Measurements from ENCODE around the gene ZBTB39. TPM values are rescaled to one million over a fixed set of nuclear protein-coding genes. Genes with fewer than 3 reads are reported as not detected.
"Not testable (repeated sequence)": the region's sequence is repeated elsewhere in the genome, so short reads cannot be mapped to it uniquely, and the experiment has no call there.

The ZBTB39 gene
- total RNA-seq, 1 donor from 2014 or later: 20.8 TPM

DNA sequence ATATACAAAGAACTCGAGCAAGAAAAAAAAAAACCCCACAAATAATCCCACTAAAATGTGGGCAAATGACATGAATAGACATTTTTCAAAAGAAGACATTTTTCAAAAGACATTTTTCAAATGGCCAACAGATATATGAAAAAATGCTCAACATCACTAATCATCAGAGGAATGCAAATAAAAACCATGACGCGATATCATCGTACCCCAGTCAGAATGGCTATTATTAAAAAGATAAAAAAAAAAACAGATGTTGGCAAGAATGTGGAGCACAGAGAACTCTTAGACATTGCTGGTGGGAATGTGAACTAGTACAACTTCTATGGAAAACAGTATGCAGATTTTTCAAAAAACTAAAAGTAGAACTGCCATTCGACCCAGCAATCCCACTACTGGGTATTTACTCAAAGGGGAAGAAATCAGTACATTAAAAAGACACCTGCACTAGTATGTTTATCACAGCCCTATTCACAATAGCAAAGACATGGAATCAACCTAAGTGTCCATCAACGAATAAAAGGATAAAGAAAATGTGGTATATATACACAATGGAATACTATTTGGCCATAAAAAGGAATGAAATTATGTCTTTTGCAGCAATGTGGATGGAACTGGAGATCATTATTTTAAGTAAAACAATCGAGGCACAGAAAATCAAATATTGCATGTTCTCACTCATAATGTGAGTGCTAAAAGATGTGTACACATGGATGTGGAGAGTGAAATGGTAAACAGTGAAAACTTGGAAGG, 16.3 kb downstream of the ZBTB39 start:
- DNase-seq (ENCODE audit: low spot score, unreplicated experiment): no peak
- H3K4me1 Mint-ChIP-seq (ENCODE audit: low read depth): no peaks in the 10 kb centered on the region
- H3K27ac Mint-ChIP-seq: no peak overlapping the region
- H3K9me3 Mint-ChIP-seq (ENCODE audit: low read depth): no peaks in the 10 kb centered on the region
- no peaks in the 10 kb centered on the region for H3K27me3 Mint-ChIP-seq
- TF ChIP-seq, protein P1, sequence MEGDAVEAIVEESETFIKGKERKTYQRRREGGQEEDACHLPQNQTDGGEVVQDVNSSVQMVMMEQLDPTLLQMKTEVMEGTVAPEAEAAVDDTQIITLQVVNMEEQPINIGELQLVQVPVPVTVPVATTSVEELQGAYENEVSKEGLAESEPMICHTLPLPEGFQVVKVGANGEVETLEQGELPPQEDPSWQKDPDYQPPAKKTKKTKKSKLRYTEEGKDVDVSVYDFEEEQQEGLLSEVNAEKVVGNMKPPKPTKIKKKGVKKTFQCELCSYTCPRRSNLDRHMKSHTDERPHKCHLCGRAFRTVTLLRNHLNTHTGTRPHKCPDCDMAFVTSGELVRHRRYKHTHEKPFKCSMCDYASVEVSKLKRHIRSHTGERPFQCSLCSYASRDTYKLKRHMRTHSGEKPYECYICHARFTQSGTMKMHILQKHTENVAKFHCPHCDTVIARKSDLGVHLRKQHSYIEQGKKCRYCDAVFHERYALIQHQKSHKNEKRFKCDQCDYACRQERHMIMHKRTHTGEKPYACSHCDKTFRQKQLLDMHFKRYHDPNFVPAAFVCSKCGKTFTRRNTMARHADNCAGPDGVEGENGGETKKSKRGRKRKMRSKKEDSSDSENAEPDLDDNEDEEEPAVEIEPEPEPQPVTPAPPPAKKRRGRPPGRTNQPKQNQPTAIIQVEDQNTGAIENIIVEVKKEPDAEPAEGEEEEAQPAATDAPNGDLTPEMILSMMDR (IDR thresholded peaks at IDR 0.05; ENCODE audit: unreplicated experiment): no peak
- no peak overlapping the region for H3K4me3 Mint-ChIP-seq (ENCODE audit: low read depth)
- H3K36me3 Mint-ChIP-seq (ENCODE audit: insufficient read depth): peaks cover 2% of the 10 kb centered on the region

DNA sequence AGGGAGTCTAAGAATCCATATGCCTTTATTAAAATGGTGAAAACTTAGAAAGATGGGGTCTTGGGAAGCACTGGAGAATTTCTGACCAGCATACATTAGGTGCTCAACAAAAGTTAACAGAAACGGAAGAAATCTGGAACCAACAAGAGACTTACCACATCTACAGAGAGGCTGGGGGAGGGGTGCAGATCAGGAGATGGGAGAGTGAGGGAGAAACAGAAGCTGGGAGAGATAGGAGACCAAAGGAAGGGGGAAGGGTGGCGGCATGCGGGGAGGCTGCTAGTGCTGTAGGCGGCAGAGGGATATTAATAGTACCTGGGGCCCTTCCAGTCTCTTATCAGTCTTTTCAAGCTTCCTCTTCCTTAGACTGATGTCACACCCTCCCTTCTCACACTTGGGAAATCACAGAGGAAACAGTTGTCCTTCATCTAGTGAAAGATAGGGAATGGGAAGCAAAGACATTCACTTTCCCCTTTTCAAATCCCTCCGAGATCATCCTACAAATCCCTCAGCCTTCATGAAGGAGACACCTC, 18.1 kb downstream of the ZBTB39 start:
- no peak overlapping the region for H3K27ac Mint-ChIP-seq
- H3K4me1 Mint-ChIP-seq (ENCODE audit: low read depth): no peaks in the 10 kb centered on the region
- peaks cover 2% of the 10 kb centered on the region for H3K36me3 Mint-ChIP-seq (ENCODE audit: insufficient read depth)
- H3K4me3 Mint-ChIP-seq (ENCODE audit: low read depth): no peak overlapping the region
- no peaks in the 10 kb centered on the region for H3K27me3 Mint-ChIP-seq
- no peak for DNase-seq (ENCODE audit: low spot score, unreplicated experiment)
- no peaks in the 10 kb centered on the region for H3K9me3 Mint-ChIP-seq (ENCODE audit: low read depth)
- TF ChIP-seq, protein P1 (IDR thresholded peaks at IDR 0.05; ENCODE audit: unreplicated experiment): no peak

DNA sequence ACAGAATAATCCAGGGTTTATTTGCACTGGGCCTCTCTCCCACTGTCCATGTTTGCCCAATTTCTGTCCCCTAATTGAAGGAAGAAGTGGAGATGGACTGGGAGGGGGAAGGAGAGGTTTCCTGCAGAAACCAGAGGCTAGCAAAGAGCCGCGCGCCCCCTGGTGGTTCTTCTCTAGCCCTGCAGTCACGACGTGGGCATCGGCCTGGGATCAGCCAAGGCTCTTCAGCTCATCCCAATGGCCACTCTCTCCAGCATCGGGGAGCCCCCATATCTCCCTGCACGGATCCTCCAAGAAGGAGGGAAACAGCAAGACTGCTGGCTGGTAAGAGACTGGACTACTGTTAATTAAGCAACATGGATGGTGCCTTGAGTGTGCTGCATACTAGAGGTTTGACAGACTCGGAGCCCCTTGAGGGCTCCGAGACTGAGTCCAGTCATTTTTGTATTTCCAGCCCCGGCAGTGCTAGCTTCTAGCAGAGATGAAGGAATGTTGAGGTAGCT, 18.7 kb downstream of the ZBTB39 start:
- Mint-ChIP-seq H3K4me3 (ENCODE audit: low read depth) (no peak overlapping the region), H3K36me3 (ENCODE audit: insufficient read depth) (no peaks in the 10 kb centered on the region), H3K27ac (no peak overlapping the region), H3K27me3 (no peaks in the 10 kb centered on the region), H3K9me3 (ENCODE audit: low read depth) (no peaks in the 10 kb centered on the region), H3K4me1 (ENCODE audit: low read depth) (no peaks in the 10 kb centered on the region)
- peak; percentile 69 for DNase-seq (ENCODE audit: low spot score, unreplicated experiment)
- TF ChIP-seq, protein P1 (IDR thresholded peaks at IDR 0.05; ENCODE audit: unreplicated experiment): peak; percentile 95

DNA sequence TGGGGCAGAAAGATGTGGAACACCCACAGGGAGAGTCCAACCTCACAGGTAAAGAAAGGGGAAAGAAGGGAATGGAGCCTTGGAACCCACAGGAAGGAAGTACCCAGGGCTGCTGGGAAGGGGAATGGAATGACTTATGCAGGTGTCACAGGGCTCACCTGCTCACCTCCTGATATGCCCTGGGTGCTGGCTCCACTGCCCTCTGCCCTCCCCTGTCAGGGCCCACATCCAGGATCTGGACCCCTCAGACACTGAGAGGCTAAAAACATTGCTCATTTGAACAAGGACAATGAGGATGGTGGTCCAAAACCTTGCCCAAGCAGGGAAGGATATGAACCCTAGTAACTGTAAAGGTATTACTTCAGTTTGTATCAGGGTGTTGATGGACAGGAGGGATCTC, 19.3 kb downstream of the ZBTB39 start:
- Mint-ChIP-seq H3K4me3 (ENCODE audit: low read depth) (no peak overlapping the region), H3K9me3 (ENCODE audit: low read depth) (no peaks in the 10 kb centered on the region), H3K36me3 (ENCODE audit: insufficient read depth) (no peaks in the 10 kb centered on the region), H3K27me3 (no peaks in the 10 kb centered on the region), H3K27ac (no peak overlapping the region), H3K4me1 (ENCODE audit: low read depth) (no peaks in the 10 kb centered on the region)
- TF ChIP-seq, protein P1 (IDR thresholded peaks at IDR 0.05; ENCODE audit: unreplicated experiment): no peak
- no peak for DNase-seq (ENCODE audit: low spot score, unreplicated experiment)

DNA sequence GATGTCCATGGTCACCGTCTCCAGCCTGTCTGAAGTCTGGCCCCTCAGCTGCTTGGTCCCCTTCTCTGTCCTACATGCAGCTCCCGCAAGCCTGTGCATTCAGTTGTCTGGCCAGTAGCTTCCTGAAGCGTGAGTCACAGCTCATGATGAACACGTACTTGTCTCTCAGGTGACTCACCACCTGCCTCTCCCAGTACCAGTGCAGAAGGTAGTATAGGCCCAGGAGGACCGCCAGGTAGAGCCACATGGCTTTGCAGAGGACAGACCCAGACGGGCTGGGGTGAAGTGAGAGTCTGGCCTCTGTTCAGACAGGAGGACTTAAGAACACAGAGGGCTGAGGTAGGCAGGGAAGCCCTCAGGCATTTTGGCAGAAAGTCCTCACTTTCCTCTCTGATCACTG, 20.6 kb downstream of the ZBTB39 start:
- H3K9me3 Mint-ChIP-seq (ENCODE audit: low read depth); H3K4me1 Mint-ChIP-seq (ENCODE audit: low read depth); H3K4me3 Mint-ChIP-seq (ENCODE audit: low read depth); H3K36me3 Mint-ChIP-seq (ENCODE audit: insufficient read depth); DNase-seq (ENCODE audit: low spot score, unreplicated experiment); H3K27ac Mint-ChIP-seq; H3K27me3 Mint-ChIP-seq: not testable (repeated sequence)

DNA sequence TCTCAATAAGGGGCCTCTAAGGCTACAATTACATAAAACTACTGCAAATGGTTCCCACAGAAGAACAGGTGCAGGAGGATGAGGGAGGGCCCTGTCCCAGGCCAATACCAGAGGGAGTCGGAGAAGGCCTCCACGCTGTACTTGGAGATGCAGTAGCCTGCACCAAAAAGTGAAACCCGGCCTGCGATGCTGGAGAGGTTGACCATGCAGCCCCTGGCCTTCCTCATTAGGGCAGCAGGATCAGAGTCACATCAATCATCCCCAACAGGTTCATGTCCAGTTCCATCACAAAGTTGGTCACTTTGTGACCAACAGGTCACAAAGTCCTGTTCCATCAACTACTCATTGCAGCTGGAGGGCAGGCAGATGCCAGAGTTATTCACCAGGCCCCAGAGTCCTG, 23.0 kb downstream of the ZBTB39 start:
- H3K4me1 Mint-ChIP-seq (ENCODE audit: low read depth): no peaks in the 10 kb centered on the region
- no peaks in the 10 kb centered on the region for H3K27me3 Mint-ChIP-seq
- no peaks in the 10 kb centered on the region for H3K9me3 Mint-ChIP-seq (ENCODE audit: low read depth)
- TF ChIP-seq, protein P1 (IDR thresholded peaks at IDR 0.05; ENCODE audit: unreplicated experiment): no peak
- no peaks in the 10 kb centered on the region for H3K36me3 Mint-ChIP-seq (ENCODE audit: insufficient read depth)
- DNase-seq (ENCODE audit: low spot score, unreplicated experiment): no peak
- H3K4me3 Mint-ChIP-seq (ENCODE audit: low read depth): no peak overlapping the region
- no peak overlapping the region for H3K27ac Mint-ChIP-seq

DNA sequence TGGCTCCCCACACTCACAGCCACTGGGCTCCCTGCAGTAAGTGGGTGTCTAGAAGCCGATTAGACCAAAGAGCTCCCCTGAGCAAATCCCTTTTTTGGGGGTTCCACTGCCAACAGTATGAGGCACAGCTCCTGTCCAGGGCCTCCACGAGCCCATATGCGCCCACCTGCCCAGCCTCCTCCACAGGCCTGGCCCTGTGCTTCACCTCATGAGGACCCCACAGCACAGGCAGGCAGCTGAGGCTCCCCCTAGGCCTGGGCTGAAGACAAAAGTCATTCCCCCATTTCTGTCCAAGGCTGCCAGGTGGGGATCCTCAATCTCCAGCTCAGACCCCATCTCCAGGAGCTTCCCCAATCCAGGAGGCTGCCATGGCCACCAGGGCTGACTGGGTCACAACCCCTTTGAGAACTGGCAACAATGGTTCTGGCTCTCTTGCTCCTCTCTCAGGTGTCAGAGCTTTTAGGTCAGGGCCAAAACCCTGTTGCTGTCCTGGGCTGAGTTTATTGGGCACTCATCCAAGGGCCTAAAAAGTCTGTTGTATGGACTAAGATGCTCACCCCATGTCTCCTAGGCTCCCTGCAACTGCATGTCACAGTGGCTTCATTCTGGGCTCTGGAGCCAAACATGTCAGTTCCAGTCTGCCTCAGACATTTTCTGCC, 23.6 kb downstream of the ZBTB39 start:
- H3K4me3 Mint-ChIP-seq (ENCODE audit: low read depth); H3K9me3 Mint-ChIP-seq (ENCODE audit: low read depth); H3K27ac Mint-ChIP-seq; H3K27me3 Mint-ChIP-seq; H3K4me1 Mint-ChIP-seq (ENCODE audit: low read depth); H3K36me3 Mint-ChIP-seq (ENCODE audit: insufficient read depth); DNase-seq (ENCODE audit: low spot score, unreplicated experiment): not testable (repeated sequence)

Data from progenitor cell of endocrine pancreas (in vitro differentiated cells).